Neural progenitor cell (in vitro differentiated cells): Measurements from ENCODE around the gene ELOVL3.

ENCODE experiments used
- CTCF ChIP-seq: fragments of 200-600 bp; sonication (generic); IDR thresholded peaks from 2 replicates; pipeline ENCODE4 v1.5.1; 2017; ENCODE audit warnings: antibody characterized with exemption, mild to moderate bottlenecking
- EZH2 ChIP-seq: fragments of 200-600 bp; sonication (generic); IDR thresholded peaks from 2 replicates; pipeline ENCODE4 v1.6.1; 2017; ENCODE audit warnings: antibody characterized with exemption, mild to moderate bottlenecking, moderate library complexity

- no peak for TF ChIP-seq CTCF
- TF ChIP-seq EZH2, result no peak
Measured at GRCh38 chr10:102268375-102268888, 42.3 kb downstream of the ELOVL3 start.
